ENCODE data around the gene MOV10L1.

DNA sequence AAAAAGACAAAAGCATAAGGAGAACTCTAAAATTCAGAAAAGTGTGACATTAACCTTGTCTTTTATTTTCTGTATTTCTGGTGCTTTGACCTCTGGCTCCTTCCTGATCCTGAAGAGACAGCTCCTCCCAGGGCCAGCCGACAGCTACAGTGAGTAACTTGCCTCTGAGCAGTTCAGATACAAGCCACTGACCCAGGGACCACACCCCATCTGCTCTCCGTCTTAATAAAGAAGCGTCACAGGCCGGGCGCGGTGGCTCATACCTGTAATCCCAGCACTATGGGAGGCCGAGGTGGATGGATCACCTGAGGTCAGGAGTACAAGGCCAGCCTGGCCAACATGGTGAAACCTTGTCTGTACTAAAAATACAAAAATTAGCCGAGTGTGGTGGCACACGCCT, 11.0 kb upstream of the MOV10L1 start:
- TF ChIP-seq, protein P1, sequence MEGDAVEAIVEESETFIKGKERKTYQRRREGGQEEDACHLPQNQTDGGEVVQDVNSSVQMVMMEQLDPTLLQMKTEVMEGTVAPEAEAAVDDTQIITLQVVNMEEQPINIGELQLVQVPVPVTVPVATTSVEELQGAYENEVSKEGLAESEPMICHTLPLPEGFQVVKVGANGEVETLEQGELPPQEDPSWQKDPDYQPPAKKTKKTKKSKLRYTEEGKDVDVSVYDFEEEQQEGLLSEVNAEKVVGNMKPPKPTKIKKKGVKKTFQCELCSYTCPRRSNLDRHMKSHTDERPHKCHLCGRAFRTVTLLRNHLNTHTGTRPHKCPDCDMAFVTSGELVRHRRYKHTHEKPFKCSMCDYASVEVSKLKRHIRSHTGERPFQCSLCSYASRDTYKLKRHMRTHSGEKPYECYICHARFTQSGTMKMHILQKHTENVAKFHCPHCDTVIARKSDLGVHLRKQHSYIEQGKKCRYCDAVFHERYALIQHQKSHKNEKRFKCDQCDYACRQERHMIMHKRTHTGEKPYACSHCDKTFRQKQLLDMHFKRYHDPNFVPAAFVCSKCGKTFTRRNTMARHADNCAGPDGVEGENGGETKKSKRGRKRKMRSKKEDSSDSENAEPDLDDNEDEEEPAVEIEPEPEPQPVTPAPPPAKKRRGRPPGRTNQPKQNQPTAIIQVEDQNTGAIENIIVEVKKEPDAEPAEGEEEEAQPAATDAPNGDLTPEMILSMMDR (IDR thresholded peaks at IDR 0.05), result no peak
- no peak for TF ChIP-seq POLR2A (IDR thresholded peaks at IDR 0.05)

Measured in heart left ventricle (tissue), 13 donors.